ENCODE data around the gene SYNGR3.
A peak's percentile ranks its signal among the peaks of the same experiment; 100 is the strongest.

The SYNGR3 gene

GRCh38 chr16:1992704-1993317 lies 3.0 kb downstream of the SYNGR3 start:
- Histone ChIP-seq H3K4me3 (ENCODE audit: insufficient read length, low read depth) (peak overlapping the region; percentile 85), H3K9ac (ENCODE audit: insufficient read length, low read depth) (peak overlapping the region; percentile 91), H3K36me3 (ENCODE audit: insufficient read depth, insufficient read length, low read length) (peaks cover 32% of the 10 kb centered on the region), H3K27me3 (ENCODE audit: insufficient read depth, insufficient read length) (peaks cover 28% of the 10 kb centered on the region), H3K9me3 (ENCODE audit: insufficient read depth, low read length) (no peaks in the 10 kb centered on the region), H3K4me1 (ENCODE audit: insufficient read depth, insufficient read length) (peaks cover 29% of the 10 kb centered on the region)
- no peak for DNase-seq (ENCODE audit: low read depth, low spot score)
- TF ChIP-seq ZNF274 (IDR thresholded peaks at IDR 0.05; ENCODE audit: low read depth, low read length) (no peak), YY1 (IDR thresholded peaks at IDR 0.05; ENCODE audit: insufficient read depth, insufficient read length) (no peak), SUZ12 (IDR thresholded peaks at IDR 0.05; ENCODE audit: extremely low read depth, insufficient read depth, insufficient read length) (no peak)

- Histone ChIP-seq H3K27me3 (ENCODE audit: insufficient read depth, insufficient read length) (peaks cover 25% of the 10 kb centered on the region), H3K4me3 (ENCODE audit: insufficient read length, low read depth) (peak overlapping the region; percentile 85), H3K9me3 (ENCODE audit: insufficient read depth, low read length) (no peaks in the 10 kb centered on the region), H3K9ac (ENCODE audit: insufficient read length, low read depth) (no peak overlapping the region), H3K4me1 (ENCODE audit: insufficient read depth, insufficient read length) (peaks cover 29% of the 10 kb centered on the region), H3K36me3 (ENCODE audit: insufficient read depth, insufficient read length, low read length) (peaks cover 35% of the 10 kb centered on the region)
- no peak for DNase-seq (ENCODE audit: low read depth, low spot score)
- TF ChIP-seq ZNF274 (IDR thresholded peaks at IDR 0.05; ENCODE audit: low read depth, low read length) (no peak), SUZ12 (IDR thresholded peaks at IDR 0.05; ENCODE audit: extremely low read depth, insufficient read depth, insufficient read length) (no peak), YY1 (IDR thresholded peaks at IDR 0.05; ENCODE audit: insufficient read depth, insufficient read length) (no peak)
Observed at GRCh38 chr16:1993731-1994131, 4.0 kb downstream of the SYNGR3 start.

- Histone ChIP-seq H3K4me1 (ENCODE audit: insufficient read depth, insufficient read length) (peaks cover 16% of the 10 kb centered on the region), H3K9me3 (ENCODE audit: insufficient read depth, low read length) (no peaks in the 10 kb centered on the region), H3K4me3 (ENCODE audit: insufficient read length, low read depth) (no peak overlapping the region), H3K36me3 (ENCODE audit: insufficient read depth, insufficient read length, low read length) (peaks cover 75% of the 10 kb centered on the region), H3K9ac (ENCODE audit: insufficient read length, low read depth) (no peak overlapping the region), H3K27me3 (ENCODE audit: insufficient read depth, insufficient read length) (no peaks in the 10 kb centered on the region)
- no peak for DNase-seq (ENCODE audit: low read depth, low spot score)
- TF ChIP-seq ZNF274 (IDR thresholded peaks at IDR 0.05; ENCODE audit: low read depth, low read length) (no peak), YY1 (IDR thresholded peaks at IDR 0.05; ENCODE audit: insufficient read depth, insufficient read length) (no peak)
Observed at GRCh38 chr16:1997494-1998359, 8.0 kb downstream of the SYNGR3 start.

- TF ChIP-seq SUZ12 (IDR thresholded peaks at IDR 0.05; ENCODE audit: extremely low read depth, insufficient read depth, insufficient read length) (no peak), ZNF274 (IDR thresholded peaks at IDR 0.05; ENCODE audit: low read depth, low read length) (no peak), YY1 (IDR thresholded peaks at IDR 0.05; ENCODE audit: insufficient read depth, insufficient read length) (no peak)
- Histone ChIP-seq H3K9ac (ENCODE audit: insufficient read length, low read depth) (no peak overlapping the region), H3K36me3 (ENCODE audit: insufficient read depth, insufficient read length, low read length) (peaks cover 79% of the 10 kb centered on the region), H3K4me1 (ENCODE audit: insufficient read depth, insufficient read length) (peaks cover 12% of the 10 kb centered on the region), H3K4me3 (ENCODE audit: insufficient read length, low read depth) (no peak overlapping the region), H3K9me3 (ENCODE audit: insufficient read depth, low read length) (no peaks in the 10 kb centered on the region), H3K27me3 (ENCODE audit: insufficient read depth, insufficient read length) (no peaks in the 10 kb centered on the region)
- DNase-seq (ENCODE audit: low read depth, low spot score), result no peak
Observed at GRCh38 chr16:1998360-1998835, 8.6 kb downstream of the SYNGR3 start.

- H3K27me3 ChIP-seq (ENCODE audit: insufficient read depth, insufficient read length), result no peaks in the 10 kb centered on the region
- TF ChIP-seq SUZ12 (IDR thresholded peaks at IDR 0.05; ENCODE audit: extremely low read depth, insufficient read depth, insufficient read length) (no peak), ZNF274 (IDR thresholded peaks at IDR 0.05; ENCODE audit: low read depth, low read length) (no peak), YY1 (IDR thresholded peaks at IDR 0.05; ENCODE audit: insufficient read depth, insufficient read length) (no peak)
- peaks cover 81% of the 10 kb centered on the region for H3K36me3 ChIP-seq (ENCODE audit: insufficient read depth, insufficient read length, low read length)
- H3K4me3 ChIP-seq (ENCODE audit: insufficient read length, low read depth), result no peak overlapping the region
- H3K9ac ChIP-seq (ENCODE audit: insufficient read length, low read depth), result no peak overlapping the region
- H3K9me3 ChIP-seq (ENCODE audit: insufficient read depth, low read length), result no peaks in the 10 kb centered on the region
- DNase-seq (ENCODE audit: low read depth, low spot score), result no peak
- peaks cover 10% of the 10 kb centered on the region for H3K4me1 ChIP-seq (ENCODE audit: insufficient read depth, insufficient read length)
Observed at GRCh38 chr16:1998852-1999801, 9.4 kb downstream of the SYNGR3 start.

- peaks cover 89% of the 10 kb centered on the region for H3K36me3 ChIP-seq (ENCODE audit: insufficient read depth, insufficient read length, low read length)
Observed at GRCh38 chr16:1999866-2000514, 10.2 kb downstream of the SYNGR3 start.

More at GRCh38 chr16:1999866-2000514, 10.2 kb downstream of the SYNGR3 start:
- no peak overlapping the region for H3K4me3 ChIP-seq (ENCODE audit: insufficient read length, low read depth)
- no peaks in the 10 kb centered on the region for H3K27me3 ChIP-seq (ENCODE audit: insufficient read depth, insufficient read length)
- DNase-seq (ENCODE audit: low read depth, low spot score), result no peak
- TF ChIP-seq ZNF274 (IDR thresholded peaks at IDR 0.05; ENCODE audit: low read depth, low read length) (no peak), SUZ12 (IDR thresholded peaks at IDR 0.05; ENCODE audit: extremely low read depth, insufficient read depth, insufficient read length) (no peak), YY1 (IDR thresholded peaks at IDR 0.05; ENCODE audit: insufficient read depth, insufficient read length) (no peak)
- no peaks in the 10 kb centered on the region for H3K9me3 ChIP-seq (ENCODE audit: insufficient read depth, low read length)
- peaks cover 19% of the 10 kb centered on the region for H3K4me1 ChIP-seq (ENCODE audit: insufficient read depth, insufficient read length)
- no peak overlapping the region for H3K9ac ChIP-seq (ENCODE audit: insufficient read length, low read depth)

Data from NT2/D1 (cell line).